Measurements from ENCODE around the gene HIVEP3. TPM values are rescaled to one million over a fixed set of nuclear protein-coding genes. Genes with fewer than 3 reads are reported as not detected.

Gene HIVEP3
- total RNA-seq, 1 experiment from 2014 or later = 1.4 TPM

- peak overlapping the region; percentile 11 for H4K5ac ChIP-seq (ENCODE audit: insufficient read length, low read depth, low read length)
- no peak overlapping the region for H3K23ac ChIP-seq (ENCODE audit: insufficient read length, low read depth, low read length)
- 100% methylated on average over 3 of the region's 4 CpGs for WGBS (ENCODE audit: extremely low coverage, insufficient read length, low lambda C conversion rate)
- H3K14ac ChIP-seq (ENCODE audit: insufficient read depth, low read length) = no peak overlapping the region
- H2BK20ac ChIP-seq (ENCODE audit: low read depth, low read length, poor library complexity, severe bottlenecking) = no peak overlapping the region
- no peak overlapping the region for H2BK120ac ChIP-seq (ENCODE audit: low read depth, low read length, poor library complexity, severe bottlenecking)
- no peak overlapping the region for H4K91ac ChIP-seq (ENCODE audit: insufficient read length, low read depth, low read length)
- H3K79me2 ChIP-seq (ENCODE audit: insufficient read depth, low read length) = no peaks in the 10 kb centered on the region
- H2BK15ac ChIP-seq (ENCODE audit: low read depth, low read length) = no peak overlapping the region
- H3K23me2 ChIP-seq (ENCODE audit: insufficient read length, low read depth, low read length, poor library complexity, severe bottlenecking) = no peaks in the 10 kb centered on the region
- no peaks in the 10 kb centered on the region for H3K4me1 ChIP-seq (ENCODE audit: insufficient read depth, low read length)
- H3K4me2 ChIP-seq (ENCODE audit: insufficient read depth, insufficient read length, low read length) = no peak overlapping the region
- no peak overlapping the region for H3K56ac ChIP-seq (ENCODE audit: insufficient read length, low read depth, low read length)
- H3K27me3 ChIP-seq (ENCODE audit: insufficient read depth, low read length) = no peaks in the 10 kb centered on the region
- no peak overlapping the region for H3K4me3 Mint-ChIP-seq
- H2AFZ ChIP-seq (ENCODE audit: low read length) = no peak overlapping the region
- H3K9me3 Mint-ChIP-seq = peaks cover 19 to 35% of the 10 kb centered on the region in 2 experiments; a peak in 4 of 5 replicates
- H3K79me1 ChIP-seq (ENCODE audit: insufficient read depth, low read depth, low read length, poor library complexity, severe bottlenecking) = no peaks in the 10 kb centered on the region
- no peak overlapping the region for H3K27ac ChIP-seq (ENCODE audit: insufficient read length, low read depth, low read length)
- H3T11ph ChIP-seq (ENCODE audit: low read length) = no peak overlapping the region
- no peak overlapping the region for H3K27ac Mint-ChIP-seq
- peaks cover 0 to 5% (median 2%) of the 10 kb centered on the region in 3 experiments; a peak in 3 of 7 replicates for H3K36me3 Mint-ChIP-seq (ENCODE audit: insufficient read depth in 1 of 3, low read depth in 3 of 3)
- no peak overlapping the region for H3K9ac ChIP-seq (ENCODE audit: extremely low read depth, insufficient read length, low read length)
- no peak overlapping the region for H4K8ac ChIP-seq (replicated peaks; ENCODE audit: insufficient read length, low read depth, low read length)
- H3K27me3 Mint-ChIP-seq (ENCODE audit: low read depth) = peaks cover 14% of the 10 kb centered on the region
- H3K4me1 Mint-ChIP-seq = peaks cover 0 to 7% of the 10 kb centered on the region in 2 experiments; a peak in 2 of 4 replicates
- no peak overlapping the region for H2BK12ac ChIP-seq (ENCODE audit: insufficient read length, low read depth, low read length)
- no peak for DNase-seq
- no peak overlapping the region for H2AK5ac ChIP-seq (ENCODE audit: insufficient read length, low read length)
- H3K4ac ChIP-seq (ENCODE audit: low read depth, low read length) = no peak overlapping the region
- no peaks in the 10 kb centered on the region for H3K9me3 ChIP-seq (ENCODE audit: control insufficient read depth, low read depth, low read length)
- no peaks in the 10 kb centered on the region for H4K20me1 ChIP-seq (ENCODE audit: control insufficient read depth, insufficient read depth, insufficient read length)
- no peak for TF ChIP-seq CTCF (conservative IDR thresholded peaks at IDR 0.05)
- no peak overlapping the region for H3K18ac ChIP-seq (ENCODE audit: insufficient read length, low read depth, low read length)
- no peak overlapping the region for H2BK5ac ChIP-seq (ENCODE audit: insufficient read length, low read length)
These were observed 391.7 kb downstream of the HIVEP3 start for GRCh38 chr1:41526956-41527561.

All from H9 (cell line).